Ishikawa (cell line): ENCODE measurements around the gene C11orf68.

ENCODE experiments used
- EP300 ChIP-seq: IDR thresholded peaks from 2 replicates; pipeline ENCODE4 v1.6.1; 2012; ENCODE audit warnings: borderline replicate concordance
- FOXM1 ChIP-seq: IDR thresholded peaks from 2 replicates; pipeline ENCODE4 v1.6.1; 2012; ENCODE audit warnings: low read depth, borderline replicate concordance
- RAD21 ChIP-seq: IDR thresholded peaks from 2 replicates; pipeline ENCODE4 v1.6.1; 2012; ENCODE audit warnings: low read depth
- TAF1 ChIP-seq: IDR thresholded peaks from 2 replicates; pipeline ENCODE4 v1.6.1; 2012; ENCODE audit warnings: low read depth, mild to moderate bottlenecking
- TF ChIP-seq, protein P1 (sequence below): IDR thresholded peaks from 2 replicates; pipeline ENCODE4 v1.6.1; 2012
- TF ChIP-seq, protein P2 (sequence below): IDR thresholded peaks from 2 replicates; pipeline ENCODE4 v1.6.1; 2012; ENCODE audit warnings: low read depth, mild to moderate bottlenecking

DNA sequence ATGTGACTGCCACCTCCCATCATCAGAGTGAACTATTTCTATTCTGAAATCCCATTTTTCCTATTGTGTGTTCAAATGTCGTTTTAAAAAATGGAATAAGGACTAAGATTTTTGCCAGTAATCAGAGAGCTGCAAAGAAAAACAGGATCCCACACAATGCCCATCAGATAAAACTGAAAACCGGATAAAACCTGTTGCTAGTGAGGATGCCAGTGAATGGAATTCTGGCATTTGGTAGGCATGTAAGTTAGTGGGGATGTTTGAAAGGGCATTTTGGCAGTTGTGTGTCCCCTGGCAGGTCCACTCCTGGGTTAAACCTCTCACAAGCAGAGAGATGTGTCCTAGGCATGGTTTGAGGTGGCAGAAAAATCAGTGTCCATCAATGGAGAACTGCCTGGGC lies 6.5 kb upstream of the C11orf68 start:
- TF ChIP-seq RAD21 = no peak
- TF ChIP-seq, protein P1, sequence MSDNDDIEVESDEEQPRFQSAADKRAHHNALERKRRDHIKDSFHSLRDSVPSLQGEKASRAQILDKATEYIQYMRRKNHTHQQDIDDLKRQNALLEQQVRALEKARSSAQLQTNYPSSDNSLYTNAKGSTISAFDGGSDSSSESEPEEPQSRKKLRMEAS = no peak
- TF ChIP-seq TAF1 = no peak
- no peak for TF ChIP-seq EP300
- TF ChIP-seq FOXM1 = no peak
- TF ChIP-seq, protein P2, sequence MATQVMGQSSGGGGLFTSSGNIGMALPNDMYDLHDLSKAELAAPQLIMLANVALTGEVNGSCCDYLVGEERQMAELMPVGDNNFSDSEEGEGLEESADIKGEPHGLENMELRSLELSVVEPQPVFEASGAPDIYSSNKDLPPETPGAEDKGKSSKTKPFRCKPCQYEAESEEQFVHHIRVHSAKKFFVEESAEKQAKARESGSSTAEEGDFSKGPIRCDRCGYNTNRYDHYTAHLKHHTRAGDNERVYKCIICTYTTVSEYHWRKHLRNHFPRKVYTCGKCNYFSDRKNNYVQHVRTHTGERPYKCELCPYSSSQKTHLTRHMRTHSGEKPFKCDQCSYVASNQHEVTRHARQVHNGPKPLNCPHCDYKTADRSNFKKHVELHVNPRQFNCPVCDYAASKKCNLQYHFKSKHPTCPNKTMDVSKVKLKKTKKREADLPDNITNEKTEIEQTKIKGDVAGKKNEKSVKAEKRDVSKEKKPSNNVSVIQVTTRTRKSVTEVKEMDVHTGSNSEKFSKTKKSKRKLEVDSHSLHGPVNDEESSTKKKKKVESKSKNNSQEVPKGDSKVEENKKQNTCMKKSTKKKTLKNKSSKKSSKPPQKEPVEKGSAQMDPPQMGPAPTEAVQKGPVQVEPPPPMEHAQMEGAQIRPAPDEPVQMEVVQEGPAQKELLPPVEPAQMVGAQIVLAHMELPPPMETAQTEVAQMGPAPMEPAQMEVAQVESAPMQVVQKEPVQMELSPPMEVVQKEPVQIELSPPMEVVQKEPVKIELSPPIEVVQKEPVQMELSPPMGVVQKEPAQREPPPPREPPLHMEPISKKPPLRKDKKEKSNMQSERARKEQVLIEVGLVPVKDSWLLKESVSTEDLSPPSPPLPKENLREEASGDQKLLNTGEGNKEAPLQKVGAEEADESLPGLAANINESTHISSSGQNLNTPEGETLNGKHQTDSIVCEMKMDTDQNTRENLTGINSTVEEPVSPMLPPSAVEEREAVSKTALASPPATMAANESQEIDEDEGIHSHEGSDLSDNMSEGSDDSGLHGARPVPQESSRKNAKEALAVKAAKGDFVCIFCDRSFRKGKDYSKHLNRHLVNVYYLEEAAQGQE = no peak
